Neural progenitor cell (in vitro differentiated cells): Measurements from ENCODE around the gene SLC16A4. TPM values are rescaled to one million over a fixed set of nuclear protein-coding genes. Genes with fewer than 3 reads are reported as not detected.
A peak's percentile ranks its signal among the peaks of the same experiment; 100 is the strongest.
"Not testable (repeated sequence)": the region's sequence is repeated elsewhere in the genome, so short reads cannot be mapped to it uniquely, and the experiment has no call there.

Source experiments
- DNase-seq: peaks from one replicate; pipeline ENCODE4 v3.0.0-alpha.2; 2016; ENCODE audit warnings: low spot score
- H2AFZ ChIP-seq: fragments of 200-600 bp; sonication (generic); replicated peaks from 2 replicates; pipeline ENCODE4 v1.6.1; 2016; ENCODE audit warnings: antibody characterized with exemption
- H3F3A ChIP-seq: fragments of 200-600 bp; sonication (generic); 2 replicates; pipeline ENCODE4 v1.6.1; 2016; ENCODE audit warnings: antibody characterized with exemption, low read depth
- H3K27ac ChIP-seq: fragments of 200-600 bp; sonication (generic); 2 replicates; pipeline ENCODE4 v1.5.1; 2016; ENCODE audit warnings: mild to moderate bottlenecking
- H3K27me3 ChIP-seq: fragments of 200-600 bp; sonication (generic); 2 replicates; pipeline ENCODE4 v1.6.1; 2016; ENCODE audit warnings: mild to moderate bottlenecking, moderate library complexity
- H3K36me3 ChIP-seq: fragments of 200-600 bp; sonication (generic); 2 replicates; pipeline ENCODE4 v1.5.1; 2016
- H3K4me1 ChIP-seq: fragments of 200-600 bp; sonication (generic); 2 replicates; pipeline ENCODE4 v1.6.1; 2016; ENCODE audit warnings: mixed run types
- H3K4me2 ChIP-seq: fragments of 200-600 bp; sonication (generic); 2 replicates; pipeline ENCODE4 v1.6.1; 2016
- H3K4me3 ChIP-seq: fragments of 200-600 bp; sonication (generic); 2 replicates; pipeline ENCODE4 v1.5.1; 2016
- H3K79me2 ChIP-seq: fragments of 200-600 bp; sonication (generic); 2 replicates; pipeline ENCODE4 v1.6.1; 2016; ENCODE audit warnings: low read depth
- H3K9ac ChIP-seq: fragments of 200-600 bp; sonication (generic); 2 replicates; pipeline ENCODE4 v1.6.1; 2016
- H3K9me3 ChIP-seq: fragments of 200-600 bp; sonication (generic); 2 replicates; pipeline ENCODE4 v1.5.1; 2016; ENCODE audit warnings: low read depth
- H4K20me1 ChIP-seq: fragments of 200-600 bp; sonication (generic); 2 replicates; pipeline ENCODE4 v1.6.1; 2016; ENCODE audit warnings: low read depth
- H3K27ac Mint-ChIP-seq: 3 replicates; pipeline ENCODE4 v1.8.0; 2021; ENCODE audit warnings: mixed read lengths
- H3K27me3 Mint-ChIP-seq: 2 replicates; pipeline ENCODE4 v1.8.0; 2022; ENCODE audit warnings: low read depth, mild to moderate bottlenecking, inconsistent platforms, moderate library complexity, mixed read lengths; ENCODE audit not compliant: insufficient read depth
- H3K36me3 Mint-ChIP-seq: 3 replicates; pipeline ENCODE4 v1.8.0; 2021; ENCODE audit warnings: mixed read lengths
- H3K4me1 Mint-ChIP-seq: 3 replicates; pipeline ENCODE4 v1.8.0; 2021; ENCODE audit warnings: mixed read lengths
- H3K4me3 Mint-ChIP-seq: 3 replicates; pipeline ENCODE4 v1.8.0; 2021; ENCODE audit warnings: mild to moderate bottlenecking, moderate library complexity, mixed read lengths
- H3K9me3 Mint-ChIP-seq: 3 replicates; pipeline ENCODE4 v1.8.0; 2020; ENCODE audit warnings: mixed read lengths
- EZH2 ChIP-seq: fragments of 200-600 bp; sonication (generic); IDR thresholded peaks from 2 replicates; pipeline ENCODE4 v1.6.1; 2017; ENCODE audit warnings: antibody characterized with exemption, mild to moderate bottlenecking, moderate library complexity
- EZH2phosphoT487 ChIP-seq: fragments of 200-600 bp; sonication (generic); IDR thresholded peaks from 2 replicates; pipeline ENCODE4 v1.6.1; 2017; ENCODE audit warnings: antibody characterized with exemption
- total RNA-seq: library from RNA; depleted of rRNA; stranded (reverse); fragments of >200 nt; gene quantifications from 2 replicates; pipeline ENCODE4 v1.2.3, GENCODE V29; 2015; ENCODE audit warnings: low replicate concordance
- TF ChIP-seq, protein P1 (sequence below): fragments of 200-600 bp; sonication (generic); IDR thresholded peaks from 2 replicates; pipeline ENCODE4 v1.5.1; 2017; ENCODE audit warnings: antibody characterized with exemption, mild to moderate bottlenecking

Gene SLC16A4
- total RNA-seq, 1 donor from 2014 or later = 0.56 TPM

GRCh38 chr1:110408488-110408887 lies 17.7 kb upstream of the SLC16A4 start:
- H3K36me3 Mint-ChIP-seq = peaks cover 5% of the 10 kb centered on the region
- no peak for DNase-seq
- no peak overlapping the region for H3K27ac Mint-ChIP-seq
- H3K27me3 ChIP-seq = no peaks in the 10 kb centered on the region
- H3K27ac ChIP-seq = no peak overlapping the region
- no peaks in the 10 kb centered on the region for H3K9me3 Mint-ChIP-seq
- TF ChIP-seq, protein P1, sequence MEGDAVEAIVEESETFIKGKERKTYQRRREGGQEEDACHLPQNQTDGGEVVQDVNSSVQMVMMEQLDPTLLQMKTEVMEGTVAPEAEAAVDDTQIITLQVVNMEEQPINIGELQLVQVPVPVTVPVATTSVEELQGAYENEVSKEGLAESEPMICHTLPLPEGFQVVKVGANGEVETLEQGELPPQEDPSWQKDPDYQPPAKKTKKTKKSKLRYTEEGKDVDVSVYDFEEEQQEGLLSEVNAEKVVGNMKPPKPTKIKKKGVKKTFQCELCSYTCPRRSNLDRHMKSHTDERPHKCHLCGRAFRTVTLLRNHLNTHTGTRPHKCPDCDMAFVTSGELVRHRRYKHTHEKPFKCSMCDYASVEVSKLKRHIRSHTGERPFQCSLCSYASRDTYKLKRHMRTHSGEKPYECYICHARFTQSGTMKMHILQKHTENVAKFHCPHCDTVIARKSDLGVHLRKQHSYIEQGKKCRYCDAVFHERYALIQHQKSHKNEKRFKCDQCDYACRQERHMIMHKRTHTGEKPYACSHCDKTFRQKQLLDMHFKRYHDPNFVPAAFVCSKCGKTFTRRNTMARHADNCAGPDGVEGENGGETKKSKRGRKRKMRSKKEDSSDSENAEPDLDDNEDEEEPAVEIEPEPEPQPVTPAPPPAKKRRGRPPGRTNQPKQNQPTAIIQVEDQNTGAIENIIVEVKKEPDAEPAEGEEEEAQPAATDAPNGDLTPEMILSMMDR = no peak
- TF ChIP-seq EZH2 = no peak
- no peak for TF ChIP-seq EZH2phosphoT487
- H3K4me2 ChIP-seq = peak overlapping the region; percentile 80
- peaks cover 11% of the 10 kb centered on the region for H3K79me2 ChIP-seq
- no peaks in the 10 kb centered on the region for H3K27me3 Mint-ChIP-seq
- no peaks in the 10 kb centered on the region for H3F3A ChIP-seq
- H2AFZ ChIP-seq = no peak overlapping the region
- H3K36me3 ChIP-seq = no peaks in the 10 kb centered on the region
- H3K4me3 Mint-ChIP-seq = peak overlapping the region; percentile 100
- no peaks in the 10 kb centered on the region for H3K4me1 ChIP-seq
- no peak overlapping the region for H3K9ac ChIP-seq
- H3K9me3 ChIP-seq = no peaks in the 10 kb centered on the region
- peaks cover 20% of the 10 kb centered on the region for H3K4me1 Mint-ChIP-seq
- H4K20me1 ChIP-seq = no peaks in the 10 kb centered on the region
- peak overlapping the region; percentile 58 for H3K4me3 ChIP-seq

DNA sequence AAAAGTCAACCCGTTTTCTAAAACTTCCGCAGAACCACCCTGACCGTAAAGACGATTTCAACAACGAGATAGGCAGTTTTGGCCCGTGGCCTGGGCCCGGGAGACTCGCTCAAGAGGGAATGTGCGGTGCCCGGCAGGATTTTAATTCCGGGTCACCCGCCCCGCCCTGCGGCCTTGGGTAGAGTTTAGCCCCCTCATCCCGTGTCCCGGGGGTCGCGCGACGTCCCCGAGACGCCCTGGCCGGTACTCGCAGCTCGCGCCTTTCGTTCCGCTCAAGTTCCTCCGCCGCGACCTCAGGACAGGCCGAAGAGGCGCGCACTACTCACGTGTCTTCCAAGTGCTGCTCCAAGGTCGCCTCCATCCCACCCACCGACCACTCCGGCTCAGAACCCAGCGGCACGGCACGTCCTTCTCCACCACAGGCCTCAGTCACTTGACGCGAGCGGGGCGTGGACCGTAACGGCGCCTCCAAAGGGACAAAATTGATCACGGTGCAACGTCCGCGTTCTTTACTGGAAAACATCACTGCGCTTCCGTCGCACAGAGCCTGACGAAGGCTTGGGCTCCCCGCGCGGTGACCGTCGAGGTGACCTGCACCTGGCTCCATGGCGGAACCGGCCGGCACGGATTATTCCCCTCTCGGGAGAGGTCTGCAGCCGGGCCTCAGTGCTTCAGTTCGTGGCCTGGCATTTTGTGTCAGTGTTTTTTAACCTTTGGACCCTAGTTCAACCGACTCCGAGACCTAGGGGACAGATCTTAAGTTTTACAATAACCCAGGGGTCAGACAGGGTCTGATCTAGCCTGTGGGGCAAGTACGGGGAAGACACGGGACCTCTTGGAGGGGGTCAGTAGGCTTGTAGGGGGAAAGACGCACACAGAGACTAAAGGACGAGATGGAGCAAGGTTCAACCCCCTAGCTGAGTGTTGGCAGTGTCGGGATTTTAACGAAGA lies 16.7 kb upstream of the SLC16A4 start, which contains the start of gene LAMTOR5:
LAMTOR5 (minus strand) TSS at position 435 of the 951 bp plus-strand sequence; CDS start at position 361, 74 bp downstream.
- Histone ChIP-seq H3F3A (no peaks in the 10 kb centered on the region), H3K36me3 (no peaks in the 10 kb centered on the region), H3K4me2 (peak within 1 kb of the TSS; percentile 80), H3K27me3 (no peaks in the 10 kb centered on the region), H3K9me3 (no peaks in the 10 kb centered on the region), H2AFZ (peak within 1 kb of the TSS; percentile 38), H3K9ac (no peak within 1 kb of the TSS), H3K27ac (no peak within 1 kb of the TSS), H3K4me3 (peak within 1 kb of the TSS; percentile 58), H3K4me1 (no peaks in the 10 kb centered on the region), H4K20me1 (no peaks in the 10 kb centered on the region), H3K79me2 (peaks cover 11% of the 10 kb centered on the region)
- DNase-seq = peak; percentile 72
- Mint-ChIP-seq H3K36me3 (peaks cover 5% of the 10 kb centered on the region), H3K27ac (peak within 1 kb of the TSS; percentile 98), H3K9me3 (no peaks in the 10 kb centered on the region), H3K27me3 (no peaks in the 10 kb centered on the region), H3K4me3 (peak within 1 kb of the TSS; percentile 100), H3K4me1 (peaks cover 20% of the 10 kb centered on the region)
- TF ChIP-seq EZH2 (no peak), EZH2phosphoT487 (no peak)
- TF ChIP-seq, protein P1 = no peak

GRCh38 chr1:110406407-110406806 lies 15.6 kb upstream of the SLC16A4 start:
- not testable (repeated sequence) for H3F3A ChIP-seq, DNase-seq, H3K36me3 Mint-ChIP-seq, H3K36me3 ChIP-seq, H3K9me3 ChIP-seq, H3K27ac Mint-ChIP-seq, H3K27ac ChIP-seq, H3K27me3 Mint-ChIP-seq, H3K27me3 ChIP-seq, H4K20me1 ChIP-seq, H3K9me3 Mint-ChIP-seq, H2AFZ ChIP-seq, H3K4me1 ChIP-seq, H3K9ac ChIP-seq
- Histone ChIP-seq H3K4me2 (peak overlapping the region; percentile 80), H3K4me3 (peak overlapping the region; percentile 58), H3K79me2 (peaks cover 11% of the 10 kb centered on the region)
- H3K4me1 Mint-ChIP-seq = peaks cover 20% of the 10 kb centered on the region
- H3K4me3 Mint-ChIP-seq = peak overlapping the region; percentile 100

- H3K4me3 Mint-ChIP-seq = no peak overlapping the region
- no peaks in the 10 kb centered on the region for H3K36me3 ChIP-seq
Observed at GRCh38 chr1:110404401-110404800, 13.6 kb upstream of the SLC16A4 start.

More at GRCh38 chr1:110404401-110404800, 13.6 kb upstream of the SLC16A4 start:
- H3K4me3 ChIP-seq = no peak overlapping the region
- no peak for DNase-seq
- no peak overlapping the region for H3K4me2 ChIP-seq
- H3K9me3 ChIP-seq = no peaks in the 10 kb centered on the region
- peaks cover 11% of the 10 kb centered on the region for H3K79me2 ChIP-seq
- no peak overlapping the region for H3K9ac ChIP-seq
- no peaks in the 10 kb centered on the region for H3K27me3 ChIP-seq
- H3F3A ChIP-seq = no peaks in the 10 kb centered on the region
- peaks cover 20% of the 10 kb centered on the region for H3K4me1 Mint-ChIP-seq
- H3K9me3 Mint-ChIP-seq = no peaks in the 10 kb centered on the region
- TF ChIP-seq EZH2 = no peak
- no peak for TF ChIP-seq EZH2phosphoT487
- TF ChIP-seq, protein P1 = no peak
- no peak overlapping the region for H3K27ac Mint-ChIP-seq
- no peaks in the 10 kb centered on the region for H3K27me3 Mint-ChIP-seq
- peaks cover 6% of the 10 kb centered on the region for H3K36me3 Mint-ChIP-seq
- no peaks in the 10 kb centered on the region for H4K20me1 ChIP-seq
- H2AFZ ChIP-seq = no peak overlapping the region
- H3K27ac ChIP-seq = no peak overlapping the region
- H3K4me1 ChIP-seq = no peaks in the 10 kb centered on the region
